Epithelial cell of proximal tubule (primary cell): ENCODE results near the gene DNAJC28. TPM values are rescaled to one million over a fixed set of nuclear protein-coding genes. Genes with fewer than 3 reads are reported as not detected.
"Not testable (repeated sequence)": the region's sequence is repeated elsewhere in the genome, so short reads cannot be mapped to it uniquely, and the experiment has no call there.

Source experiments
- DNase-seq: peaks from one replicate; pipeline ENCODE4 v3.0.0-alpha.2; 2011; ENCODE audit warnings: low read depth
- H3K4me3 ChIP-seq: 2 replicates; pipeline ENCODE4 v1.5.1; 2011; ENCODE audit warnings: low read depth, mild to moderate bottlenecking, low read length
- total RNA-seq: library from RNA; depleted of rRNA; stranded (reverse); fragments of >200 nt; gene quantifications from 2 replicates; pipeline ENCODE4 v1.2.3, GENCODE V29; 2015
- TF ChIP-seq, protein P1 (sequence below): conservative IDR thresholded peaks from 2 replicates; pipeline ENCODE4 v1.5.1; 2012; ENCODE audit warnings: low read depth, mild to moderate bottlenecking, low read length

The DNAJC28 gene
- total RNA-seq, 1 donor from 2014 or later = 0.92 TPM

DNA sequence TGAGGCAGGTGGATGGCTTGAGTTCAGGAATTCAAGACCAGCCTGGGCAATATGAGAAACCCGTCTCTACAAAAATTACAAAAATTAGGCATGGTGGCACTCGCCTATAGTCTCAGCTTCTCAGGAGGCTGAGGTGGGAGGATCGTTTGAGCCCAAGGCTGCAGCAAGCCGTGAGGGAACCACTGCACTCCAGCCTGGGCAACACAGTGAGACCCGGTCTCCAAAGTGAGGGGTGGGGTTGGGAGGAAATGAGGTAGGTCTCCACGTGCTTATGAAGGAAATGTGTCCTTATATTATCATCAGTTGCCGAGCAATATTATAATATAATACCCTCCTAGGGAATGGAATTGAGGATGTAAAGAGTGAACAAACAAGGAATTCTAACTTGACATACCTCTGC is 14.4 kb downstream of the DNAJC28 start:
- TF ChIP-seq, protein P1, sequence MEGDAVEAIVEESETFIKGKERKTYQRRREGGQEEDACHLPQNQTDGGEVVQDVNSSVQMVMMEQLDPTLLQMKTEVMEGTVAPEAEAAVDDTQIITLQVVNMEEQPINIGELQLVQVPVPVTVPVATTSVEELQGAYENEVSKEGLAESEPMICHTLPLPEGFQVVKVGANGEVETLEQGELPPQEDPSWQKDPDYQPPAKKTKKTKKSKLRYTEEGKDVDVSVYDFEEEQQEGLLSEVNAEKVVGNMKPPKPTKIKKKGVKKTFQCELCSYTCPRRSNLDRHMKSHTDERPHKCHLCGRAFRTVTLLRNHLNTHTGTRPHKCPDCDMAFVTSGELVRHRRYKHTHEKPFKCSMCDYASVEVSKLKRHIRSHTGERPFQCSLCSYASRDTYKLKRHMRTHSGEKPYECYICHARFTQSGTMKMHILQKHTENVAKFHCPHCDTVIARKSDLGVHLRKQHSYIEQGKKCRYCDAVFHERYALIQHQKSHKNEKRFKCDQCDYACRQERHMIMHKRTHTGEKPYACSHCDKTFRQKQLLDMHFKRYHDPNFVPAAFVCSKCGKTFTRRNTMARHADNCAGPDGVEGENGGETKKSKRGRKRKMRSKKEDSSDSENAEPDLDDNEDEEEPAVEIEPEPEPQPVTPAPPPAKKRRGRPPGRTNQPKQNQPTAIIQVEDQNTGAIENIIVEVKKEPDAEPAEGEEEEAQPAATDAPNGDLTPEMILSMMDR = no peak
- no peak for DNase-seq
- no peak overlapping the region for H3K4me3 ChIP-seq

DNA sequence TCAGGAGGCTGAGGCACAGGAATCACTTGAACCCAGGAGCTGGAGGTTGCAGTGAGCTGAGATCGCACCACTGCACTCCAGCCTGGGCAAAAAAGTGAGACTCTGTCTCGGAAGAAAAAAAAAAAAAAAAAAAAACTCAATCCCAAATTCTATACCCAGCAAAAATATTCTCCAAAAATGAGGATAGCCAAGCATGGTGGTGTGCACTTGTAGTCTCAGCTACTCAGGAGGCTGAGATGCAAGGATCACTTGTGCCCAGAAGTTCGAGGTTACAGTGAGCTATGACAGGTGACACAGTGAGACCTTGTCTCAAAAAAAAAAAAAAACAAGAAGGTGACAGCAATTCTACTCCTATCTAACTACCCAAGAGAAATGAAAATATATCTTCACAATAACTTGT is 18.2 kb downstream of the DNAJC28 start:
- TF ChIP-seq, protein P1 = no peak
- no peak for DNase-seq
- H3K4me3 ChIP-seq = no peak overlapping the region

DNA sequence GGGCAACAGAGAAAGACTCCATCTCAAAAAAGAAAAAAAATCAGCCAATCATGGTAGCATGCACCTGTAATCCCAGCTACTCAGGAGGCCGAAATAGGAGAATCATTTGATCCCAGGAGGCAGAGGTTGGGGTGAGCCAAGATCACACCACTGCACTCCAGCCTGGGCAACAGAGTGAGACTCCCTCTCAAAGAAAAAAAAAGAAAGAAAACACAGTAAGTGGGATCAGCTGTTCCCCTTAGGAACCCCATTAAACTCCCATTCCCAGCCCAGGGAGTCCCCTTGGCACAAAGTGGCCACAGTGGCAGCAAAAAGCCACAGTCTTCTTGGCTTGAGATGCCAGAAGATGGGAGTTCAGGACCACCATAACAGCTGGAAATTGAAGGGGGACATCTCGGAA is 20.8 kb downstream of the DNAJC28 start:
- no peak for DNase-seq
- TF ChIP-seq, protein P1 = no peak
- H3K4me3 ChIP-seq = no peak overlapping the region

DNA sequence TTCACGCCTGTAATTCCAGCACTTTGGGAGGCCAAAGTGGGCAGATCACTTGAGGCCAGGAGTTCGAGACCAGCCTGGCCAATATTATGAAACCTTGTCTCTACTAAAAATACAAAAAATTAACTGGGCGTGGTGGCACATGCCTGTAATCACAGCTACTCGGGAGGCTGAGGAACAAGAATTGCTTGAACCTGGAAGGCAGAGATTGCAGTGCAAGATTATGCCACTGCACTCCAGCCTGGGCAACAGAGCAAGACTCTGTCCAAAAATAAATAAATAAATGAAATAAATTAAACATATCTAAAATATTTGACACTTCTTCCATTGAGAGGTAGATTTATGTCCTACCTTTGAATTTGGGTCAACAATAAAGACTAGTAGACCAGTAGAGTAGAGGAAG is 22.3 kb downstream of the DNAJC28 start:
- H3K4me3 ChIP-seq, DNase-seq: not testable (repeated sequence)

DNA sequence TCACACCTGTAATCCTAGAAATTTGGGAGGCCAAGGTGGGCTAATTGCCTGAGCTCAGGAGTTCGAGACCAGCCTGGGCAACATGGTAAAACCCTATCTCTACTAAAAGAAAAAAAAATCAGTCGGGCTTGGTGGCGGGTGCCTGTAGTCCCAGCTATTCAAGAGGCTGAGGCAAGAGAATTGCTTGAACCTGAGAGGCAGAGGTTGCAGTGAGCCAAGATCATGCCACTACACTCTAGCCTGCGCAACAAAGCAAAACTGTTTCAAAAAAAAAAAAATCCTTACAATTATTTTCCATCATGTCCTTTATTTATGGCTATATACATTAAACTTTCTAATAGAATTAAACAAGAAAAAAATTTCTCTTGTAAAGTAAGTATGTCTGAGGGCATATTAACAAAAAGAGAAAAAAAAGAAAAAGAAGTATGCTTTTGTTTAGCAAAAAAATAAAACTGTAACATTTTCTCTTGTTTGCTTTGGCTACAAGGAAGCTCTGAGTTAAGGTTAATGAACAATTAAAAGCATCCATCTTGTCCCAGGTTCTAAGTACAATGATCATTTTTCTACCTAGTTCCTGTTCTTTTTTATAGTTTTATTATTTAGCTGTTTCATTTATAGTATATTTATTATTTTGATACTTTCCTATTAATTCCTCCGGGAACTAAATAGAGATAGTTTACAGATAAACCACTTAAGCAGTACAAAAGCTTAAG is 29.8 kb downstream of the DNAJC28 start:
- H3K4me3 ChIP-seq = no peak overlapping the region
- TF ChIP-seq, protein P1 = no peak
- DNase-seq = no peak

DNA sequence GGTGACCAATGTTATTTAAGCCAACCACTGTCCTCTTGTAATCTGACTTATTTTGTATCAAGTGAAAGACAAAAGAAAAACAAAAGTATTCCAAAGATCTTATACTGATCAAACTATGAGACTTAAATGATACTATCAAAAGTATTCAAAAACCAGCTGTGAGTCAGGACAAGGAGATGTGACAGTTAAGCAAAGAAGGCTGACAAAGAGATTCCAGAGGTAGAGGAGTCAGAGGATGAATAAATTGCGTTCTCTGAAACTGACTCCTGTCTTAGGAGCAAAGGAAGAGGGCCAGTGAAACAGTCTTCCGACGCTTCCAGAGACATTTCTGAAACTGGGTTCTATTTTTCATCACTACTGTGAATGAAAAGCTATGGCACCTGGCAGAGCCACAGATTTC is 32.7 kb downstream of the DNAJC28 start:
- TF ChIP-seq, protein P1 = no peak
- DNase-seq = no peak
- H3K4me3 ChIP-seq = no peak overlapping the region

DNA sequence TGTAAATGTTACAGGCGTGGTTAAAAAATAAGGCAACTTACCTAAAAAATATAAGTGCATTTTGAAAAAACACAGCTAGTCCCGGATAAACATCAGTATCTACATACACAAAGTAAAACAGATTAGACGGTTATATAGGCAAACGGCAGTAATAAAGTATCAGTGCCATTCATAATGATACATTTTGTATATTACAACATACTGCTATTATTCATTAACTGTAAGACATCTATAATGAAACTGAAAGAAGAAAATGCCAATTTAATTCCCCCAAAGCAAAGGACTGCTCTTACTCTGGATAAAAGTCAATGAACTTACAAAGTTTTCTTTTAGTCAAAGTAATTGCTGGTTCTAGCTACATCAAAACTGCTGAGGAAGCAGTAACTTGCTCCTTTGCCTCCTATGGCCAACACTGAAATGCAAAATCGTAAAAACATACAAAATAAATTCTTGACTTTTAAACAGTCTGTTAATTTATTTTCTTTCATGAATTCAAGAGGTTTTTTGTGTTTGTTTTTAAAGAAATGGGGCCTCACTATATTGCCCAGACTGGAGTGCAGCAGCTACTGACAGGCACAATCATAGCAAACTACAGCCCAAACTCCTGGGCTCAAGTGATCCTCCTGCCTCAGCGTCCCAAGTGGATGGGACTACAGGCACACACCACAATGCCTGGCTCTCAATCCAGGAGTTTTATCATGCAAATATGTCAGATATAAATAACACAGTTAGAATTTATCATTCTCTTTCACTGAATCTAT is 35.6 kb downstream of the DNAJC28 start:
- no peak for DNase-seq
- no peak overlapping the region for H3K4me3 ChIP-seq
- TF ChIP-seq, protein P1 = no peak
